H9 (cell line): ENCODE results near the gene GCNA. TPM values are rescaled to one million over a fixed set of nuclear protein-coding genes. Genes with fewer than 3 reads are reported as not detected.
"Not testable (repeated sequence)": the region's sequence is repeated elsewhere in the genome, so short reads cannot be mapped to it uniquely, and the experiment has no call there.

Experiments used
- DNase-seq: peaks from one replicate; pipeline ENCODE4 v3.0.0-alpha.2; 2017
- H2AFZ ChIP-seq: one replicate; pipeline ENCODE4 v1.6.1; 2013; ENCODE audit warnings: mild to moderate bottlenecking, low read length, control low read depth, moderate library complexity
- H2AK5ac ChIP-seq: 2 replicates; pipeline ENCODE4 v1.6.1; 2013; ENCODE audit warnings: low read length, control low read depth, mixed read lengths; ENCODE audit not compliant: insufficient read length
- H2BK120ac ChIP-seq: one replicate; pipeline ENCODE4 v1.6.1; 2013; ENCODE audit warnings: low read depth, mild to moderate bottlenecking, low read length, control low read depth, inconsistent platforms; ENCODE audit not compliant: poor library complexity, severe bottlenecking
- H2BK12ac ChIP-seq: 2 replicates; pipeline ENCODE4 v1.6.1; 2013; ENCODE audit warnings: low read length, control low read depth, mixed read lengths, low read depth; ENCODE audit not compliant: insufficient read length
- H2BK15ac ChIP-seq: 2 replicates; pipeline ENCODE4 v1.6.1; 2013; ENCODE audit warnings: low read depth, low read length, control low read depth
- H2BK20ac ChIP-seq: one replicate; pipeline ENCODE4 v1.6.1; 2013; ENCODE audit warnings: low read depth, mild to moderate bottlenecking, low read length, control low read depth, inconsistent platforms; ENCODE audit not compliant: poor library complexity, severe bottlenecking
- H2BK5ac ChIP-seq: 2 replicates; pipeline ENCODE4 v1.6.1; 2013; ENCODE audit warnings: low read length, control low read depth, mixed read lengths; ENCODE audit not compliant: insufficient read length
- H3K14ac ChIP-seq: 2 replicates; pipeline ENCODE4 v1.6.1; 2013; ENCODE audit warnings: low read length, control low read depth; ENCODE audit not compliant: insufficient read depth
- H3K18ac ChIP-seq: 2 replicates; pipeline ENCODE4 v1.6.1; 2013; ENCODE audit warnings: low read depth, mild to moderate bottlenecking, mixed read lengths, low read length, control low read depth; ENCODE audit not compliant: insufficient read length
- H3K23ac ChIP-seq: 2 replicates; pipeline ENCODE4 v1.6.1; 2013; ENCODE audit warnings: low read length, control low read depth, mixed read lengths, low read depth; ENCODE audit not compliant: insufficient read length
- H3K23me2 ChIP-seq: 2 replicates; pipeline ENCODE4 v1.6.1; 2013; ENCODE audit warnings: low read depth, mild to moderate bottlenecking, mixed read lengths, low read length, control low read depth; ENCODE audit not compliant: insufficient read length, poor library complexity, severe bottlenecking
- H3K27ac ChIP-seq: 2 replicates; pipeline ENCODE4 v1.5.1; 2013; ENCODE audit warnings: low read length, control low read depth, mixed read lengths, low read depth; ENCODE audit not compliant: insufficient read length
- H3K27me3 ChIP-seq: 2 replicates; pipeline ENCODE4 v1.6.1; 2013; ENCODE audit warnings: low read length, control low read depth, inconsistent platforms; ENCODE audit not compliant: insufficient read depth
- H3K4ac ChIP-seq: 2 replicates; pipeline ENCODE4 v1.6.1; 2013; ENCODE audit warnings: low read depth, mild to moderate bottlenecking, control low read depth, inconsistent platforms, low read length, moderate library complexity
- H3K4me1 ChIP-seq: 2 replicates; pipeline ENCODE4 v1.6.1; 2013; ENCODE audit warnings: low read length, control low read depth, inconsistent platforms; ENCODE audit not compliant: insufficient read depth
- H3K4me2 ChIP-seq: 2 replicates; pipeline ENCODE4 v1.6.1; 2013; ENCODE audit warnings: low read length, control low read depth, mixed read lengths; ENCODE audit not compliant: insufficient read length, insufficient read depth
- H3K56ac ChIP-seq: 2 replicates; pipeline ENCODE4 v1.6.1; 2013; ENCODE audit warnings: low read depth, mild to moderate bottlenecking, mixed read lengths, low read length, control low read depth; ENCODE audit not compliant: insufficient read length
- H3K79me1 ChIP-seq: 2 replicates; pipeline ENCODE4 v1.6.1; 2013; ENCODE audit warnings: low read depth, mild to moderate bottlenecking, moderate library complexity, low read length, control low read depth, inconsistent platforms; ENCODE audit not compliant: insufficient read depth, poor library complexity, severe bottlenecking
- H3K79me2 ChIP-seq: 2 replicates; pipeline ENCODE4 v1.6.1; 2013; ENCODE audit warnings: low read length, control low read depth, inconsistent platforms; ENCODE audit not compliant: insufficient read depth
- H3K9ac ChIP-seq: 2 replicates; pipeline ENCODE4 v1.6.1; 2013; ENCODE audit warnings: low read length, control low read depth, mixed read lengths; ENCODE audit not compliant: insufficient read length; ENCODE audit errors: extremely low read depth
- H3K9me3 ChIP-seq: one replicate; pipeline ENCODE4 v1.6.1; 2013; ENCODE audit warnings: low read depth, low read length, inconsistent platforms; ENCODE audit not compliant: control insufficient read depth
- H3T11ph ChIP-seq: one replicate; pipeline ENCODE4 v1.6.1; 2013; ENCODE audit warnings: mild to moderate bottlenecking, low read length, control low read depth, inconsistent platforms
- H4K20me1 ChIP-seq: one replicate; pipeline ENCODE4 v1.6.1; 2013; ENCODE audit not compliant: control insufficient read depth, insufficient read length, insufficient read depth
- H4K5ac ChIP-seq: 2 replicates; pipeline ENCODE4 v1.6.1; 2013; ENCODE audit warnings: low read depth, mild to moderate bottlenecking, mixed read lengths, low read length, control low read depth; ENCODE audit not compliant: insufficient read length
- H4K8ac ChIP-seq: replicated peaks from 2 replicates; pipeline ENCODE4 v1.6.1; 2013; ENCODE audit warnings: low read length, control low read depth, mixed read lengths, low read depth; ENCODE audit not compliant: insufficient read length
- H4K91ac ChIP-seq: 2 replicates; pipeline ENCODE4 v1.6.1; 2013; ENCODE audit warnings: low read depth, mild to moderate bottlenecking, moderate library complexity, mixed read lengths, low read length, control low read depth; ENCODE audit not compliant: insufficient read length
- H3K27ac Mint-ChIP-seq, 3 experiments: 2 replicates in 2 of 3; 3 replicates in 1 of 3; pipeline ENCODE4 v1.8.0; 2020 to 2021; ENCODE audit warnings: mixed read lengths in 3 of 3, mild to moderate bottlenecking in 1 of 3, moderate library complexity in 1 of 3
- H3K27me3 Mint-ChIP-seq: 2 replicates; pipeline ENCODE4 v1.8.0; 2021; ENCODE audit warnings: low read depth, mild to moderate bottlenecking, moderate library complexity, mixed read lengths
- H3K36me3 Mint-ChIP-seq, 3 experiments: 2 replicates in 2 of 3; 3 replicates in 1 of 3; pipeline ENCODE4 v1.8.0; 2020 to 2021; ENCODE audit warnings: low read depth in 3 of 3, mixed read lengths in 3 of 3; ENCODE audit not compliant: insufficient read depth in 1 of 3
- H3K4me1 Mint-ChIP-seq, 2 experiments: 2 replicates each; pipeline ENCODE4 v1.8.0; 2020; ENCODE audit warnings: mixed read lengths in 2 of 2
- H3K4me3 Mint-ChIP-seq, 2 experiments: 2 replicates in 1 of 2; 3 replicates in 1 of 2; pipeline ENCODE4 v1.8.0; 2020 to 2021; ENCODE audit warnings: mild to moderate bottlenecking in 2 of 2, mixed read lengths in 2 of 2, moderate library complexity in 1 of 2
- H3K9me3 Mint-ChIP-seq, 2 experiments: 2 replicates in 1 of 2; 3 replicates in 1 of 2; pipeline ENCODE4 v1.8.0; 2020; ENCODE audit warnings: mild to moderate bottlenecking in 2 of 2, mixed read lengths in 2 of 2, moderate library complexity in 1 of 2
- WGBS: extraction: QIAGEN DNeasy Blood & Tissue Kit; methylation state at CpG from one replicate; pipeline ENCODE4 v1.1.7; 2013; ENCODE audit warnings: missing lambda C conversion rate, low lambda C conversion rate, mixed read lengths; ENCODE audit not compliant: insufficient read length; ENCODE audit errors: extremely low coverage; 5-methylcytosine and 5-hydroxymethylcytosine counted together
- total RNA-seq: library from RNA; stranded (reverse); gene quantifications from 2 replicates; pipeline ENCODE4 v1.2.1, GENCODE V29; 2021
- TF ChIP-seq, protein P1 (sequence below): fragments of 200-600 bp; sonication (generic); conservative IDR thresholded peaks from 3 replicates; pipeline ENCODE4 v1.8.0; 2021; ENCODE audit warnings: antibody characterized with exemption, mild to moderate bottlenecking

The GCNA gene
- total RNA-seq, 1 experiment from 2014 or later, result 0.96 TPM

DNA sequence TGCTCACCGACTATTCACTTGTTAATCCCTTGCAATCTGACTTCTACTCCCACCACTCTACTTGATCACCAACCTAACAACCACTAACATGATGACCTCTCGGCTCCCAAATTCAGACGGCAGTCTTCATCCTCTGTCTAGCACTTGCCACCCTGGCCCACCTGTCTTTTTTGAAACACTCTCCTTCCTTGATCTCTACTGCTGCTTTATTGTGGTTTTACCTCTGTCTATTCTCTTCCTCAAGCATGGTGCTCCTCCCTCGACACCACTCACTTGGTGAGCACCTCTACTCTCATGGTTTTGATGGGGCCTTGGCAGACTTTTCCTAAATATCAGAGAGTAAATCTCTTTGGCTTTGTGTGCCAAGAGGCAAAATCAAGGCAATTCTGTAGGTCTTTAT, 61.8 kb downstream of the GCNA start:
- H3K4me2 ChIP-seq, result no peak overlapping the region
- no peaks in the 10 kb centered on the region for H3K4me1 Mint-ChIP-seq
- no peak overlapping the region for H3K4ac ChIP-seq
- H3K36me3 Mint-ChIP-seq, result peaks cover 2 to 9% (median 2%) of the 10 kb centered on the region in 3 experiments; a peak in 3 of 7 replicates
- no peak overlapping the region for H3K56ac ChIP-seq
- H4K8ac ChIP-seq, result no peak overlapping the region
- H3K23ac ChIP-seq, result no peak overlapping the region
- H3K27me3 Mint-ChIP-seq, result peaks cover 4% of the 10 kb centered on the region; the same call in 1 of the 2 replicates
- H3K9ac ChIP-seq, result no peak overlapping the region
- no peak overlapping the region for H3K18ac ChIP-seq
- no peak overlapping the region for H3K27ac Mint-ChIP-seq
- TF ChIP-seq, protein P1, sequence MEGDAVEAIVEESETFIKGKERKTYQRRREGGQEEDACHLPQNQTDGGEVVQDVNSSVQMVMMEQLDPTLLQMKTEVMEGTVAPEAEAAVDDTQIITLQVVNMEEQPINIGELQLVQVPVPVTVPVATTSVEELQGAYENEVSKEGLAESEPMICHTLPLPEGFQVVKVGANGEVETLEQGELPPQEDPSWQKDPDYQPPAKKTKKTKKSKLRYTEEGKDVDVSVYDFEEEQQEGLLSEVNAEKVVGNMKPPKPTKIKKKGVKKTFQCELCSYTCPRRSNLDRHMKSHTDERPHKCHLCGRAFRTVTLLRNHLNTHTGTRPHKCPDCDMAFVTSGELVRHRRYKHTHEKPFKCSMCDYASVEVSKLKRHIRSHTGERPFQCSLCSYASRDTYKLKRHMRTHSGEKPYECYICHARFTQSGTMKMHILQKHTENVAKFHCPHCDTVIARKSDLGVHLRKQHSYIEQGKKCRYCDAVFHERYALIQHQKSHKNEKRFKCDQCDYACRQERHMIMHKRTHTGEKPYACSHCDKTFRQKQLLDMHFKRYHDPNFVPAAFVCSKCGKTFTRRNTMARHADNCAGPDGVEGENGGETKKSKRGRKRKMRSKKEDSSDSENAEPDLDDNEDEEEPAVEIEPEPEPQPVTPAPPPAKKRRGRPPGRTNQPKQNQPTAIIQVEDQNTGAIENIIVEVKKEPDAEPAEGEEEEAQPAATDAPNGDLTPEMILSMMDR, result no peak
- no CpG with 5 or more reads among the region's 4 CpGs for WGBS
- H2BK5ac ChIP-seq, result no peak overlapping the region
- H3K4me1 ChIP-seq, result no peaks in the 10 kb centered on the region
- H4K91ac ChIP-seq, result no peak overlapping the region
- H3K9me3 ChIP-seq, result peaks cover 33% of the 10 kb centered on the region
- peaks cover 45 to 54% of the 10 kb centered on the region in 2 experiments for H3K9me3 Mint-ChIP-seq
- H3K14ac ChIP-seq, result no peak overlapping the region
- H3K79me1 ChIP-seq, result no peaks in the 10 kb centered on the region
- H4K5ac ChIP-seq, result no peak overlapping the region
- no peaks in the 10 kb centered on the region for H3K79me2 ChIP-seq
- H3K27ac ChIP-seq, result no peak overlapping the region
- no peak overlapping the region for H2BK120ac ChIP-seq
- no peak overlapping the region for H2AFZ ChIP-seq
- H2BK15ac ChIP-seq, result no peak overlapping the region
- H2AK5ac ChIP-seq, result no peak overlapping the region
- DNase-seq, result no peak
- H3K4me3 Mint-ChIP-seq, result no peak overlapping the region
- H3K23me2 ChIP-seq, result no peaks in the 10 kb centered on the region
- H2BK20ac ChIP-seq, result no peak overlapping the region
- no peaks in the 10 kb centered on the region for H3K27me3 ChIP-seq
- no peak overlapping the region for H2BK12ac ChIP-seq
- H4K20me1 ChIP-seq, result no peaks in the 10 kb centered on the region
- H3T11ph ChIP-seq, result no peak overlapping the region

DNA sequence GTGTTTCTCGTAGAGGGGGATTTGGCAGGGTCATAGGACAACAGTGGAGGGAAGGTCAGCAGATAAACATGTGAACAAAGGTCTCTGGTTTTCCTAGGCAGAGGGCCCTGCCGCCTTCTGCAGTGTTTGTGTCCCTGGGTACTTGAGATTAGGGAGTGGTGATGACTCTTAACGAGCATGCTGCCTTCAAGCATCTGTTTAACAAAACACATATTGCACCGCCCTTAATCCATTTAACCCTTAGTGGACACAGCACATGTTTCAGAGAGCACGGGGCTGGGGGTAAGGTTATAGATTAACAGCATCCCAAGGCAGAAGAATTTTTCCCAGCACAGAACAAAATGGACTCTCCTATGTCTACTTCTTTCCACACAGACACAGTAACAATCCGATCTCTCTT, 66.2 kb downstream of the GCNA start:
- Mint-ChIP-seq H3K9me3 (peaks cover 65 to 70% of the 10 kb centered on the region in 2 experiments), H3K36me3 (peaks cover 2 to 16% (median 2%) of the 10 kb centered on the region in 3 experiments; a peak in 4 of 7 replicates)
- not testable (repeated sequence) for H2AK5ac ChIP-seq, H4K5ac ChIP-seq, H3K27ac Mint-ChIP-seq, H4K91ac ChIP-seq, H2BK20ac ChIP-seq, H2BK120ac ChIP-seq, DNase-seq, H3K14ac ChIP-seq, H3K27ac ChIP-seq, H3K56ac ChIP-seq, H3K4me2 ChIP-seq, H2BK15ac ChIP-seq, H3K9ac ChIP-seq, H2AFZ ChIP-seq, H3K79me1 ChIP-seq, H2BK5ac ChIP-seq, H4K8ac ChIP-seq, H3K4me3 Mint-ChIP-seq, H3K4me1 ChIP-seq, H4K20me1 ChIP-seq, H3T11ph ChIP-seq, H3K23me2 ChIP-seq, H3K4me1 Mint-ChIP-seq, H3K27me3 Mint-ChIP-seq, H2BK12ac ChIP-seq, H3K9me3 ChIP-seq, H3K4ac ChIP-seq, H3K18ac ChIP-seq, H3K79me2 ChIP-seq, H3K27me3 ChIP-seq, H3K23ac ChIP-seq
- WGBS, result no CpG with 5 or more reads among the region's 6 CpGs
